ENCODE measurements around the gene ANXA2R. TPM values are rescaled to one million over a fixed set of nuclear protein-coding genes. Genes with fewer than 3 reads are reported as not detected.
"Not testable (repeated sequence)": the region's sequence is repeated elsewhere in the genome, so short reads cannot be mapped to it uniquely, and the experiment has no call there.

ANXA2R gene
- polyA plus RNA-seq, 3 donors: 1.1 to 1.4 (median 1.4) TPM

DNA sequence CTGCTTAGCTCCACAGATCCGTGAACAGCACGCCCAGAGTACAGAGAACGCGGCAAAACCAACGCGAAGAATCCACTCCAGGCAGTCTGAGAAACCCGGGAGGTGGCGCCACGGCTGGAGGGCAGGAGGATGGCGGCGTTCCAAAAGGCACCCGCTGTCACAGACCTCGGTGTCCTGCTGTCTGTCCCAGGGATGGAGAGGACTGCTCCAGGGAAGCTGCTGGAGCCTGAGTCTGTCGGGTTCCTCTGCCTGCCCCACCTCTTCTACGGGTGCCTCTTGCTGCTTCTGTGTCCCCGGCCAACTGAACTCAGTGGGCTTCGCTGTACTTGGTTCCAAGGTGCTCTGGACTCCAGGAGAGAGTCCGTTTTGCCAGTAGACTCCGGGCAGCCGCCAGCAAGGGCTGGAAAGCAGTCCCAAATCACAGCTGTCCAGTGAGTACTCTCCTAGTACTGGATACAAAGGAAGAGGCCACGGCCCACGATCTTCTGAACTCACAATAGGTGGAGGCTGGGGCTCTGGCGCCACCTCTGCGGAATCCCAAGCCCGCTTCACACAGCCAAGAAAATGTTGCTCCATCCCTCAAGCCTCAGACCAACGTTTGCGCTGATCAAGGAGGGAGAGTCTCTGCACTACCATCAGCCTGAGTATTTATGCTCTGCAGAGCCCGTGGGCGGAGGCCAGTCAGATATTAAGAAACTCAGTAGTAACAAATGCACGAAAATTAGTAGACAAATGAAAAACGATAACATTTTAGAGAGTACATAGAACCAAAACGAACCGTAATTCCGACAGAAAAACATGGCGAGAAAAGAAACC lies 440 bp downstream of the ANXA2R start:
- DNase-seq (ENCODE audit: extremely low read depth in 1 of 11, low read depth in 9 of 11, low spot score in 4 of 11): no peak

DNA sequence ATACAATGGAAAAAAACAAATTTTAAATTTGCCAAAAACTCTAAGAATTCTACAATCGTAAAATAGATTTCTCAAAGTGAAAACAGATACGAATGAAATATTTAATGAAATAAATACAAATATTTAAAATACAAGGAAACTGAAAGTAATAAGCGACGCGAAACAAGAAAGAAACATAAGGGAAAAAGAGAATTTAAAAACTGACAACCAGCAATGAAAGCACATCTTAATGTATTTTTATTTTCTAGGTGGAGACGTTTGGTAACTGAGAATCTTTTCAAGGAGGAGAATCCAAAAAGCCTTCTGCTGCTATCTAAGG lies 1.0 kb downstream of the ANXA2R start:
- DNase-seq (ENCODE audit: extremely low read depth in 1 of 11, low read depth in 9 of 11, low spot score in 4 of 11): no peak

DNA sequence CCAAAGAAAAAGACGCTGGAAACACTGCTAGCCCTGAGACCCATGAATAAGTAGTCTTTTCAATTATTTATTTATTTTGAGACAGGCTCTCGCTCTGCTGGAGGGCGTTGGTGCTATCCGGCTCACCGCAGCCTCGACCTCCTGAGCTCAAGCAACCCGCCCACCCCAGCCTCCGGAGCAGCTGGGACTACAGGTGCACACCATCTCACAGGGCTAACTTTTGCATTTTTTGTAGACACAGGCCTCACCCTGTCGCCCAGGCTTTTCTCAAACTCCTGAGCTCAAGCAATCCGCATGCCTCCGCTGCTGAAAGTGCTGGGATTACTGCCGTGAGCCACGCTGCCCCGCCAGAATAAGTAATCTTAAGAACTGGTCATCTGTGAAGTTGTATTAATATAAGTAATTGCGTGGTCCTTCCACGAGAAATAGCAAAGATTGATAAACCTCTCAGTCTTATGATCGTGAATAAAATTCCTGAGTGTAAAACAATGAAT lies 1.6 kb downstream of the ANXA2R start:
- DNase-seq (ENCODE audit: extremely low read depth in 1 of 11, low read depth in 9 of 11, low spot score in 4 of 11): no peak

DNA sequence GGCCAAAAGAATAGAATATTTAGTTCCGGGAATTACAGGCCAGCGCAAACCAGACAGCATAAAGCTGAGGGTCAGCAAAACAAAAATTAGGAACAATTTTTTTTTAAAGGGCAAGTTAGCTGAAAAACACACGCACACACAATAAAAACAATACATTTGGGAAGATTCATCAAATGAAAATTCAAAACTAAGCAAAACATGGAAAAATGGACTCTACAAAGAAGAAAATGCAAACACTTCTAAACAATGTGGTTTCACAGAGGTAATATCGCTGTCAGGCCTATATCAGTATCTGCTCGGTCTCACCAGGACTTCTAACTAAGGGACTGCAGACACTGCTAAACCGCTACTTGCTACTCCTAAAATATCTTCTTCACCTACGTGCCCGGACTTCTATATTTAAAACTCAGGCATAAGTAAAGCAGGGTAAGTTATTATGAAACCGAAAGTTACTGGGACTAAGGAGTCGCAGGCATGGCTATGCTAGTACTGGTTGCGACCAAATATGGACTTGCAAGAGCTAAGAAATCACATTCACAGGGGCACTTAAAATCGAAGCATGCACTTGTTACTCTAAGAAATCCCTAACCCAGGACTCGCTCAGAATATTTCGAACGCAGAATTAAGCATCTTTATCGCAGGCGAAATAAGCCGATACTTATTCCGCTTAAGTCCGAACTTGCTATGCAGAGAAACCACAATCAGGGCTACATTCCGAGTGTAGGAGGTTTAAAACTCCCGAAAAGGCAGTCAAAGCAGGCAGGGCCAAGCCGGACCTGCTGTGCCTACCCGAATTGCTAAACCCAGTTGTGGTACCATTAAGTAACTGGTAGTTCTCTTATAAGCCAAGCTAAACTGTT lies 2.3 kb downstream of the ANXA2R start:
- peak in 1 of 11 donors; percentile 26 for DNase-seq (ENCODE audit: extremely low read depth in 1 of 11, low read depth in 9 of 11, low spot score in 4 of 11)

DNA sequence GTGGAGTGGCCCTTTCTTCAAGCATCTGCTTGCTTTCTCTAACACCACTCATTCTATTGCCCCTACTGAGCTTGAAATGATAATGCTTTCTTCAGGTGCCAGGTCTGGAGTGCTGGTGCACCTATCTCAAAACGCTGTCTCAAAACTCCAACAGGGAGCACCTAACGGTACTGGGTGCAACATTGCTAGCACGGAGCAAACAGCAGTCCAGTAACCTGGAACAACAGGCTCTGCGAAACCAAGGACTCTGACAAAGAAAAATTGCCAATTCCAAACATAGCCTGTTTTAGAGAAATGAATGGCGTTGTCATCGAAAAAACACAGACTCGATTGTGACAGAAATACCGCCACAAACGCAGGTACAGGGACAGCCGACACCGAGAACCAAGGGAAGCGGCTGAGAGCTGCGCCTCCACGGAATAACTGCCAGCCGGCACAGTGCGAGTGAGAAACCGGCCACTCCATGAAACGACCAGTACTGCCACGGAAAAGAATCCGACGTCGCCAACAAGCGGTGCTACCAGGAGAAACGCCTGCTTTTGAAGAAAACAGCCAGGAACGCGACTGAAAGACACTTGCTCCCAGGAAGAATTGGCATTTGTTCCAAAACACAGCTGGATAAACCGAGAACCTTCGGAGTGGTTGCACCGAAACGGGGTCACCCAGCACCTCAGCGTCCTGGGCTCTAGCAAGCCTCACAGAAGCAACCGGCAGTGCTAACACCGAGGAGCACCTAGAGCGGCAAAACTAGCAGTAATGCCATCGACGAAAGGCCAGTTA lies 3.1 kb downstream of the ANXA2R start:
- DNase-seq (ENCODE audit: extremely low read depth in 1 of 11, low read depth in 9 of 11, low spot score in 4 of 11): no peak

DNA sequence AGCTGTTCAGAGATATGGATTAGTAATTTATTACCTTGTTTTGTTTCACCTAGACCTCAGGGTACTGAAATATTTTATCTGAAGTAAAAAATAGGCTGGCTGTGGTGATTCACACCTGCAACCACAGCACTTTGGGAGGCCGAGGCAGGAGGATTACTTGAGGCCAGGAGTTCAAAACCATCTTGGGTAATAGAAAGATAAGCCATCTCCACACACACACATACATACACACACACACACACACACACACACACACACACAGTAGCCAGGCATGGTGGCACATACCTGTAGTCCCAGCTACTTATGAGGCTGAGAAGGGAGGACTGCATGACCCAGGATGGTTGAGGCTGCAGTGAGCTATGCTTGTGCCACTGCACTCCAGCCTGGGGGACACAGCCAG lies 3.7 kb downstream of the ANXA2R start:
- DNase-seq (ENCODE audit: extremely low read depth in 1 of 11, low read depth in 9 of 11, low spot score in 4 of 11): no peak

DNA sequence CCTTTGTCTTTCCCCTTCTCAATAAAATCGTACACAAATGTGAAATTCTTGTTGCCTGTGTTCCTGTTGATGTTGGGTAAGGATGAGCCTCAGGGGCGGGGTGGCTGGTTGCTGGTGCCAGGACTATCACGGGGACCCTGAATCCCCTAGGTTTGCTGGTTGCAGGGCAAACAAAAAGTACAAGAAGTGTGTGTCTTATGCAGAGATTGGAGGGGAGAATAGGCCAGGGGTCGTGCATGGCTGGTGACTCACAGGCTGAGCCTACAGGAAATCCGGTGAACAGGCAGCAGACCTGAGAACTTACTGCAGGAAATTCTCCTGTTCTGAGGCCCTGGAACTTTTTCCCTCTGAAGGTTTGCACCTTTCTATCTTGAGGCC lies 5.5 kb downstream of the ANXA2R start:
- DNase-seq (ENCODE audit: extremely low read depth in 1 of 11, low read depth in 9 of 11, low spot score in 4 of 11): no peak

DNA sequence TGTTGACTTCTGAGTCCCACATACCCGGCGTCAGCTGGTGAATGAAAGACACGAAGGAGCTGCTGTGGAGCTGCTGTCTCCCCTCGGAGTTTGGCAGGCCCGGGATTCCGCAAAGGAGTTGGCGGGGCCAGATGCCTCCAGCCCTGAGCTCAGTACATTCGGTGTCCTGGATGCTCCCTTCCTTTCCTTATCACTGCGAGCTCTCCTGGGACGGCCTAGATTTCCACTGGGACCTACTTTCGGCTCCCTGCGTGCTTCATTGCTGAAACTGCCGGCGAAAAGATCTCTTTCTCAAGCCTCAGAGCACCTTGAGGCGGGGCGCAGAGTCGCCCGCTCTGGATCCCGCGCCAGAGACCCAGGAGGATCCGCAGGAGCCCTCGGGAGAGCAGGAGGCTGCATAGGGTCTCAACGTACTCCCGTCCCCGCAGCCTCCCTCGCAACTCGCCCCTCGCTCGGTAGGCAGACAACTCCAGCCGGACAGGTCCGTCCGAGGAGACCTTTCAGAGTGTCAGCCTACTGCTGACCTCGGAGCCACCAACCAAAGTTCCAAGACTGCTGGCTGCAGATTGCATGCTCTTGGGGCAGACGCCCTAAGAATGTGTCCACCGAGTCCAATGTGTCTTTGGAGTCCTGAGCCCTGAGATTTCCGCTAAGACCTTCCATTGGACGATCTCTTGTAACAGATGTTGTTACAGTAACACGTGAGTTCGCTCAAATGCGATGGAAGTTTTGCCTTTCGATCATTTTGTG lies 6.1 kb downstream of the ANXA2R start:
- DNase-seq (ENCODE audit: extremely low read depth in 1 of 11, low read depth in 9 of 11, low spot score in 4 of 11): no peak

DNA sequence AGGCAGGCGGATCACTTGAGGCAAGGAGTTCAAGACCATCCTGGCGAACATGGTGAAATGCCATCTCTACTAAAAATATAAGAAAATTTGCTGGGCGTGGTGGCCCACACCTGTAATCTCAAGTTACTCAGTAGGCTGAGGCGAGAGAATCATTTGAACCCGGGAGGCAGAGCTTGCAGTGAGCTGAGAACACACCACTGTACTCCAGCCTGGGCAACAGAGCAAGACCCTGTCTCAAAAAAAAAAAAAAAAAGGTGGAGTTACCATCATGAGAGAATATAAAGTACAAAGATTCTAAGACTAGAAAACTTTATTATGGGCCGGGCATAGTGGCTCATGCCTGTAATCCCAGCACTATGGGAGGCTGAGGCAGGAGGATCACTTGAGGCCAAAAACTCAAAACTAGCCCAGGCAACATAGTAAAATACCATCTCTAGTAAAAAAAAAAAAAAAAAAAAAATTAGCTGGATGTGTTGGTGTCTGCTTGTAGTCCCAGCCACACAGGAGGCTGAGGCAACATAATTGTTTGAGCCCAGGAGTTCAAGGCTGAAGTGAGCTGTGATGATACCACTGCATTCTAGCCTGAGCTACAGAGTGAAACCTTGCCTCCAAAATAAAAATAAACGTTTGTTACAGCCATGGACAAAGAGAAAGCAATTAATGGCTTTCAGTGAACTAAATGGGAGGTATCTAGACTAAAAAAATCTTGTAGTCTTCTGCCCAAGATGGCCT lies 12.9 kb downstream of the ANXA2R start:
- DNase-seq (ENCODE audit: extremely low read depth in 1 of 11, low read depth in 9 of 11, low spot score in 4 of 11): no peak

DNA sequence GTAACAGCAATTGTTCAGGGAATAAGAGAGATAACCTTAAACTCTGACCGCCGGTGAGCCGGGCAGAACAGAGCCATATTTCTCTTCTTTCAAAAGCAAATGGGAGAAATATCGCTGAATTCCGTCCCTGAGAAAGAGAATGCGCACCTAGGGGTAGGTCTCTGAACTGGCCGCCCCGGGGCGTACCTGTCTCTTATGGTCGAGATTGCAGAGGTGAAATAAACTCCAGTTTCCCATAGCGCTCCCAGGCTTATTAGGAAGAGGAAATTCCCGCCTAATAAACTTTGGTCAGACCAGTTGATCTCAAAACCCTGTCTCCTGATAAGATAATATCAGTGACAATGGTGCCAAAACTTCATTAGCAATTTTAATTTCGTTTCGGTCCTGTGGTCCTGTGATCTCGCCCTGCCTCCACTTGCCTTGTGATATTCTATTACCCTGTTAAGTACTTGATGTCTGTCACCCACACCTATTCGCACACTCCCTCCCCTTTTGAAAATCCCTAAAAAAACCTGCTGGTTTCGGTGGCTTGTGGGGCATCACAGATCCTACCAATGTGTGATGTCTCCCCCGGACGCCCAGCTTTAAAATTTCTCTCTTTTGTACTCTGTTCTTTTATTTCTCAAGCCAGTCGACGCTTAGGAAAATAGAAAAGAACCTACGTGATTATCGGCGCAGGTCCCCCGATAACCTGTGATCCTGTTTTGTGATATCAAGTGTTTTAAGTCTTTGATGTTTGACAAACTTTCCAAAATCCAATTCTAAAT lies 14.8 kb downstream of the ANXA2R start:
- DNase-seq (ENCODE audit: extremely low read depth in 1 of 11, low read depth in 9 of 11, low spot score in 4 of 11): not testable (repeated sequence)

DNA sequence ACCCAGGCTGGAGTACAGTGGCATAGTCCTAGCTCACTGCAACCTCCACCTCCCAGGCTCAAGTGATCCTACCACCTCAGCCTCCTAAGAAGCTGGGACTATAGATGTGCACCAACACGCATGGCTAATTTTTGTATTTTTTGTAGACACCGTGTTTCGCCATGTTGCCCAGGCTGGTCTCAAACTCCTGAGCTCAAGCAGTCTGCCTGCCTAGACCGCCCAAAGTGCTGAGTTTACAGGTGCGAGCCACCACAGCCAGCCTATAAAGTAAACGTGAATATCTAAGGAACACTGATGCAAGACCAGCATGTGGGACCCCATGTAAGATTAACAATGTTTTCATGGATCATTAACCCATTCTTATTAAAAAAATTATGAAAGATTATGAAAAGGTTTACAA lies 15.9 kb downstream of the ANXA2R start:
- no peak for DNase-seq (ENCODE audit: extremely low read depth in 1 of 11, low read depth in 9 of 11, low spot score in 4 of 11)

DNA sequence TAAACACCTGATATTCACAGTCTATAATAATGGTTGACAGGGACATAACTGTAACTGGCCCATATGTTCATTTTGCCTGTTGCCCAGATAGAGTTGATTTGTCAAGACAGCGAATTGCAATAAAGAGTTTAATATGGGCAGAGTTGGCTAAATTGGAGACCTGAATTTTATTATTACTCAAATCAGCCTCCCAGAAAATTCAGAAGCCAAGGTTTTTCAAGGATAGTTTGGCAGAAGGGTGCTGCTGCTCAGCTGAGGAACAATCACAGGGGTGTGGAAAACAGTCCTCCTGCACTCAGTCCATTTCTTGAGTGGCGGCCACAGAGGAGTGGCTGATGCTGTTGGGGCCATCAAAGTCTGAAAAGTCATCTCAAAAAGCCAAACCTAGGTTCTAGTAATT lies 19.0 kb downstream of the ANXA2R start:
- DNase-seq (ENCODE audit: extremely low read depth in 1 of 11, low read depth in 9 of 11, low spot score in 4 of 11): no peak

DNA sequence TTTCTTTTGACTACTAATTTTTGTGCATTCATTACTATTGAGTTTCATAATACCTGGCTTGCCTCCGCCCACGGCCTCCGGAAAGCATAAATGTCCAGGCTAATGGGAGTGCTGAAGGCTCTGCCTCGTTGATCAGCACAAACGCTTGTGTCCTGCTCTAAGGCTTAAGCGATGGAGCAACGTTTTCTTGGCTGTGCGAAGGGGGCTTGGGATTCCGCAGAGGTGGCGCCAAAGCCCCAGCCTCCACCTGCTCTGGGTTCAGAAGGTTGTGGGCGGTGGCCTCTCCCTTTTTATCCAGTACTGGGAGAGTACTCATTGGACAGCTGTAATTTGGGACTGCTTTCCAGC lies 19.7 kb downstream of the ANXA2R start:
- DNase-seq (ENCODE audit: extremely low read depth in 1 of 11, low read depth in 9 of 11, low spot score in 4 of 11): no peak

DNA sequence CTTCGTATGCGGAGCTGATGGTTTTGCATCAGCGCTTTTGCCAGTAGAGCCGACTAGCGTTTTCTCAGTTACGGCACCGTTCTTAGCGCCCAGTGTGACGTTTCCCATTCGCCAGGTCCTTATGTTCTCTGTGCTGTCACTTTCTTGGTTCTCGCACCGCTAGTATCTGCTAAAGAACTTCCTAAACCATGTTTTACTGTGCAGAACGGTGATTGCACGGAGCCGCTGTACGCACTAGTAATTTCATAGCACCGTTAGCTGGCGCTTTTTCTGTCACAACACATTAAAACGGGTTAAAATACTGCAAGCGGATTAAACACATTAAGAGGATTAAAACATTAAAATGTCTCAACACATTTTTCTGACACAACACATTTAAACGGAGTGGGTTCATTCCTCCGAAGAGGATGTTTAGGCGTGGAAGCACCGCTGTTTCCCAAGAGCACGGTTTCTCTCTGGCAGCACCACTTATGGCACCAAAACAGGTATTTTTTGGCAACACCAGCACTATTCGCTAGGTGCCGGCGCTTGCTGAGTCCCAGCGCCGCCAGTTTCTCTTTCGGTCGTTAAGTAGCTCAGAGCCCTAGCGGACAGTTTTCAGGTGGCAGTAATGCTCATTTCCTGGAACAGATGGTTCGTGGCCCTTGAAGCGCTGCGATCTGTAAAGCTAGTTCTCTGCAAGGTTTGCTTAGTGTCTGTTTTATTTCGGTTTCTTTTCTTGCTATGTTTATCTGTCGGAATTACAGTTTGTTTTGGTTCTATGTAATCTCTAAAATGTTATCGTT lies 20.3 kb downstream of the ANXA2R start:
- DNase-seq (ENCODE audit: extremely low read depth in 1 of 11, low read depth in 9 of 11, low spot score in 4 of 11): no peak

DNA sequence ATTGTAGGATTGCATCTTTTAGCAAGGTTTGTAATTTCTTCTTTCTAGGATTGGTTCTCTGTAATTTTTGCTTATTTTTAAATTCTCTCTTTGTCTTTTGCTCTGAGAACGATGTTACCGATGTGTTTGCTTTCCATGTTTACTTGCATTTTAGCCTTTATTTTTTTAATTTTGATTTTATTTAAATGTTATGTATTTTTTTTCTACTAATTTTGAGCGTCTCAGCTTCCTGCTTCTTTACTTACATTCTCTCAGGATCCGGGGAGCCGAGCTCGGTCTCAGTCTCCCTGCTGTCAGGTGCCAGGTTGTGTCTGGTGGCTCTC lies 20.9 kb downstream of the ANXA2R start:
- no peak for DNase-seq (ENCODE audit: extremely low read depth in 1 of 11, low read depth in 9 of 11, low spot score in 4 of 11)

DNA sequence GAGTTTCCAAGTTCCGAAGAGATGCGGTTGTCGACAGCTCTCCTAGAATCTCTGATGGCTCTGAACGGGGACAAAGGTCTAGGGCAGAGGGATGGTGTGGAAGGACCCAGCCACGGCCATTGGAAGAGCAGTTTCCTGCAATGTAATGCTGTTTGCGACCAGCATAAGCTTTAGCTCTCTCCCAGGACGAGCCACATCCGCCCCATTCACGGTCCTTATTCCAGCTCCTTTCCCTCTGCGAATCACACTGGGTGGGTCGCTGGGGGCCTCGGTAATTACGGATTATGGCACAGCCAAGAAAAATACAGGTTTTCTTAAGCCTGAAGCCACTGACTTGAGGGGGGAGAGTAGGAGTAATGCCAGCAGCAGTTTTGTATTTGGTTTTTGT lies 22.7 kb downstream of the ANXA2R start:
- no peak for DNase-seq (ENCODE audit: extremely low read depth in 1 of 11, low read depth in 9 of 11, low spot score in 4 of 11)

DNA sequence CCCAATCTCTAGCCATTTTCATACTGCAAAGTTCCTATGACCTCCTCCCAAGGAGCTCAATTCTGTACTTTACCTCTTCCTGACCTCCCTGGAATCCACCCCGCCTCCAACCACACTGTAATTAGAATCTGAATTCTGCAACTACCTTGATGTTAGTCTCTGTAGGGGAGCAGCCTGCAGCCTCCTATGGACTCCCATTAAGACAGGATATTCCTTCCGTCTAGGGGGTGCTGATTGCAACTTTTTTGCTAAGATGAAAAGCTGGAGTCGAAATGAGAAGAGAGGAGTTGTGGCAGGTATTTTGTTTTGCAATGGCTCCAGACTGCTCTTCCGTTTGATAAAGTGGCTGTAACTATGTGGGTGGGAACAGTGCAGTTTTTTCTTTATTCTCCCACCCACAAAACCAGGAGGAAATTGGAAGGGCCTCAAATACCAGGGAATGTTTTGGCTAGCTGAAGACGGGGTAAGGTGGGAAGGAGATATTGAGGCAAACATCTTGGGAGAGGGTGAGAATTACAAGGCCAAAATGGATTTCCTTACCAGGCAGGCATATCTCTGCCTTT lies 23.8 kb downstream of the ANXA2R start:
- no peak for DNase-seq (ENCODE audit: extremely low read depth in 1 of 11, low read depth in 9 of 11, low spot score in 4 of 11)
